Measurements from ENCODE around the gene ALDOC.
A peak's percentile ranks its signal among the peaks of the same experiment; 100 is the strongest.
"Not testable (repeated sequence)": the region's sequence is repeated elsewhere in the genome, so short reads cannot be mapped to it uniquely, and the experiment has no call there.

Gene ALDOC

GRCh38 chr17:28580959-28581358 is 4.3 kb upstream of the ALDOC start:
- DNase-seq = no peak

DNA sequence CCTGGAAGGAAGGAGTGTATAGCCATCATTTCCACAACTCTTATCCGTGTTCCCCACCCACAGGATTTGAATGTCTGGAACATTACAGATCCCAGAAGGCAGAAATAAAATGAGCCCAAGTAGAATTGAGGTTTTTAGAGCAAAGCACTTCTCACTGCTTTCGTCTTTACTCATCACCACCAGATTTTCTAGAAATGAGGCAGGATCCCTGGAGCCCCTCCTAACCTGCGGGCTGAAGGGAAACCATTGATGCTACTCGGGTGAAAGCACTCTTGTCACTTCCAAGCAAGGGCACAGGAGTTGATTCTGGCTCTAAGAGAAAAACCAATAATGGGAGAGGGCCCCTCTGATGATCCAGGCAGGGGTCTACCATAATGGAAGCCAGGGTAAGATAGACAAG is 2.8 kb upstream of the ALDOC start:
- DNase-seq = no peak

DNA sequence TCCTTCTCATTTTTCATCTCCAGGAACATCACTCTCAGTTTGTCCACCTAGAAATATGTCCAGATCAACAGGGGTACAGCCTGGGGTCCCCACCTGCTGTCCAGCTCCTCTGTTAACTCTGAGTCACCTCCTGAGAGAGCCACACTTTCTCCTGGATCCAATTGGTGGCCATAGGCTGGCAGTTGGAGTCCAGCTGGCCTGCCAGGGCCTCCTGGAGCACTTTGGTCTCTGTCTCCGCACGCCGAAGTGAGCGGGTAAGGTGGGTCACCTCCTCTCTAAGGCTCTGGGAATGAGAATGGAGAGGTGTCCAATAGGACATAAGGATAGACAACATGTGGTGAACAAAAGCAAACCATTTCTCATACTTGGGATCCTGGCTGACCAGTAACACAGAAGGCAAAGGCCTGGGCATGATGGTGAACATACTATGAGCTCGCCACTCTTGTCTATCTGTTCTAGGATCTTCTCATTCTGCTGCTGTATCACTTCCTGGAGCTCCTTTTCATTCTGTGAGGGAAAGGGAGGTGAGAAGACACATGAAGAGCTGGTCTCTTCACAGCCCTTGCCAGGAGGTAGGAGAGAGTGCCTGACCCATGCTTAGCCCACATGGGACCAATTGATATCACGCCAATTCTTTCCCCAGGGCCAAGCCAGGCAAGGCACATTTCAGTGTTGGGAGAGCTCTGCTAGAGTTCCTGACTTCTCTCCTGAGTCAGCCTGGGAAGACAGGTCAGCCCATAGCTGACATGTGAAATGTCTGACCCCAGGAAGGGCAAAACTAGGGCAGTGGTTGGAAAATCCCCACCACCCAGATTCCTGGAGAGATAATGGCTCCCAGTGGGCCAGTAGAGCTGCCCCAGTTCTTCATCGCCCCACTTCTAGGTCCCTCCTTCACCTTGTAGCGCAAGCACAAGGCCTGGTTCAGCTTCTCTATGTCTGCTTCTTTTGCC is 1.8 kb upstream of the ALDOC start:
- no peak for DNase-seq

GRCh38 chr17:28577466-28577824 is 750 bp upstream of the ALDOC start:
- no peak for DNase-seq

DNA sequence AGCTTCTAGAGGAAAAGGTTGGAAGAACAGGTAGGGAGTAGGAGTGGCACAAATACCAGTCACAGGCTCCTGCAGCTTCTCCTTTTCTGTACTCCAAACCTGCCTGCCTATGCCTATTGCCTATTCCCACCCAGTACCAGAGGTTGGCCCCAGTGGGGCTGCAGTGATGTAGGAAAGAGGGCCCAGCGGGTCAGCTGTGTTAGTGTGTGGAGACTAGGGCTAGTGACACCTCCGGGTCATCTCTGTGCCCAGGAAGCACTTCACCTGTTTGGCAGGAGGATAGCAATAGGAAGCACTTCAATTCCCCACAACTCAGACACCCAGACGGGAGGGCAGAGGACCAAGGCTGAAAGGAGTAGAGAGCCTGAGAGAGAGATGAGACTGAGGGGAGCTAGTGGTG is 679 bp downstream of the ALDOC start:
- DNase-seq = not testable (repeated sequence)

- no peak for DNase-seq
Measured at GRCh38 chr17:28575126-28575795, 1.4 kb downstream of the ALDOC start.

GRCh38 chr17:28574526-28574925 is 2.2 kb downstream of the ALDOC start:
- DNase-seq = no peak

DNA sequence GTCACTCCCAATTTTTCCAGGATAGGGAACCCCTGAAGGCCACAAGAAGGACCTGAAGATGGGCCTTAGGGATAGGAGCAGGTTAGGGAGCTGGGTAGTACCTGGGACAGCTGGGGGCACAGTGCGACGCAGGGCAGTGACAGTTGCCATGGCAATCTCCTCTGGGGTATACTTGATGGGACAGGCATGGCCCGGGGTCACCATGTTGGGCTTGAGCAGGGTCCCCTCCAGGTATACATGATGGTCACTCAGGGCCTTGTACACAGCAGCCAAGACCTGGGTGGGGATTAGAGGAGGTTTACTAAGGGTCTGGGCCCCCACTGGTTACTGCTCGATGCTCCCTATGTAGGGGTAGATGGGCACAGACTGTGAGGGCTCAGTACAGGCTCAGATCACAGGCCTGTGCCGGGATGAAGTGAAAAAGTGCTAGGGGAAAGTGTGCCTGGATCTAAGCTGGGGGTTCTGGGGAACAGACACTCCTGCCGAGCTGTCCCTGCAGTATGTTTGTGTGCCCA is 2.7 kb downstream of the ALDOC start:
- DNase-seq = no peak

GRCh38 chr17:28573521-28573920 is 3.2 kb downstream of the ALDOC start:
- no peak for DNase-seq

- DNase-seq = no peak
Measured at GRCh38 chr17:28573040-28573380, 3.7 kb downstream of the ALDOC start.

DNA sequence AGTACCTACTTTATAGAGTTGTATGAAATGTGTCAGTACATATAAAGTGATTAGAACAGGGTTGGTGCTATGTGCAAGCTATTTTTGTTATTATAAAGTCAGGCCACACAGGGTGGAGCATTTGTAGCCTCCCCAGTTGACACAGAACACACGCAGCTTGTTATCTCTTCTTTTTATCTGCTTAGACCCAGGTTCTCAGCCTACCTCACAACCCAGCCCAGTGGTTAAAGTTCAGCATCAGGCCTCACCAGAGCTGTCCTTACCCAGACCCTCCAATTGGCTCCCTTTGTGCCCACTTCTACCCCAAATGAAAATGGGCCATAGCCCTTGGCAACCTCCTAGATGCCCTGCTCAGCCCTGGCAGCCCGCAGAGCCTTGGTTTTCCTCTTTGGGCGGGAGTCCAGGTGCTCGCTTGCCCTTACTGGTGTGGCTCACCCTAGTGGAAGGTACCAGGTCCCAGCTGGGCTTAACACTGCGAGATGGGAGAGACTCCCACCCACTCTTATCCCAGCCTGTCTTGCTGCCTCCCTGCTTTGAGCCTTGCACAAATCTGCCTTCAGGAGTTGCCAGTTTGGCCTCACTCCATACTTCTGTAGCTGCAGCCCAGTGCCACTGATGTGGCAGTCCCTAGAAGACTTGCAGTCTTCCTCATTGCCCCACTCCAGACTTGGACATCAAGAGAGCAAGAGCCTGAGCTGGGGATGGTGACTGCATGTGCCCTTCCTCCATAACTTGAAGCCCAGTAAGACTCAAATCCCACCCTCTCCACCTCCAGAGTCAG is 4.2 kb downstream of the ALDOC start:
- DNase-seq = no peak

DNA sequence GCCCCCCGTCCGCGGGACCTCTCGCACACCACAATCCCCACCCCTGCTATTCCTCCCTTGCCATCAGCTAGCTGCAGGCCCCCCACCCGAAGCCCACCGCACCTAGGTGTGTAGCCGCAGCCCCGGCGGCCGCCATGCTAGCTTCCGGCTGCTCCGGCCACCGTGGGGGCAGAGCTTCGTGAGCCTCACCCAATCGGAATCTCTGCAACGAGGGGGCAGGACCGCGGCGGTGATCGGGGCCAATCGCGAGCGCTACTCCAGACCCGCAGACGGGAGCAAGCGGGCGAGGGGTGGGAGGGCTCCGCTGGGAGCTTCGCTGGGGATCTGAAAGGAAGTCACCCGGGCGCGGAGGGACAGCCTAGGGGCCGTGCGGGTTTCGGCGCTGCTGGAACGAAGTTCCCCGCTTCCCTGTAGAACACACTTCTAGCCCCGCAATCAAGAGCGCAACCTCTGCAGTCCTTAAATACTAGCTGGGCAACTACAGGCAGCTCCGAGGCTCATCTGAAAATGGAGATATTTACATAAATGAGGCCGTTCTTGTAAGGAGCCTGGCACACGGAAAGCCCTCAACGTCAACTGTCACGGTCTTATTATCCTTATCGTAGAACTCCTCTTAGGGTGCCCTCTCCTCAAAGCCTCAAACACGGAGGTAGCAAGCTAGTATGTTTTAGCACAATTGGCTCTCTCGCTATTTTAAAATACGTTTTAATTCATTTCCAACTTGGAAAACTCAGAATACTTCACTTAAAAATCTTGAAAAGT is 5.2 kb downstream of the ALDOC start, which contains the start of gene PIGS:
PIGS (minus strand) TSS at position 164 of the 762 bp plus-strand sequence; CDS start at position 136, 28 bp downstream.
- peak; percentile 93 to 94 for DNase-seq

GRCh38 chr17:28570716-28571360 is 5.9 kb downstream of the ALDOC start:
- peak; percentile 21 to 25 for DNase-seq

DNA sequence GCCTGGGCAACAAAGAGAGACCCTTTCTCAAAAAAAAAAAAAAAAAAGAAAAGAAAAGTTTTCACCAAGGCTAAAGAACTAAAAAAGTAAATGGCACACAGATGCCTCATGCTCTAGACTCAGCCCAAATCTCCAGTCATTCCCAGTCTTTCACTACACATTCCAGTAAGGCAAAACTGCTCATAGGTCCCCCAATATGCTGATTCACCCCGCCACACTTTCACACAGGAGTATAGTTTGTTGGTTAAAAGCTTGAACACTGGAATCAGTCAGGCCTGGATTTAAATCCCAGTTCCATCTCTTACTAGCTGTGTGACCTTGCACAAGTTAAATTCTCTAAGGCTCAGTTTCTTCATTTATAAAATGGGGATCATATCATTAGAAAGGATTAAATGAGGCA is 7.2 kb downstream of the ALDOC start:
- DNase-seq = no peak

- peak; percentile 71 to 81 for DNase-seq
Measured at GRCh38 chr17:28567604-28568003, 9.1 kb downstream of the ALDOC start.

DNA sequence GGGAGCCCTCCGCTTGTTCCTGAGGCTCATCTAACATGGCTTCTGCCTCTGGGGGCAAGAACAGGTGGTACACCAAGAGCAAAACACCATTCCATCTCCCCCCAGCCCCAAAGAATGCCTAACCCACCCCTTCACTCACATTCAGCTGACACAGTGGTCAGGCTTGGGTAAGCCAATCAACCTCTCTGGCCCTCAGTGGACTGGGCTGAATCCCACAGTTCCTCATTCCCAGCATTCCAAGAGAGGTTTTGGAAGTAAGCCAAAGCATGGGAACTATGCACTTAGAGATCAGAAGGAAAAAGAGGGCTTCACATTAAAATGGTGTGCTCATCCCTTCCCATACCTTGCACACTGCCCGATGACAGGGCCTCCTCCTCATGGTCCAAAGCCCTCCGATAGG is 13.2 kb downstream of the ALDOC start:
- DNase-seq = no peak

DNA sequence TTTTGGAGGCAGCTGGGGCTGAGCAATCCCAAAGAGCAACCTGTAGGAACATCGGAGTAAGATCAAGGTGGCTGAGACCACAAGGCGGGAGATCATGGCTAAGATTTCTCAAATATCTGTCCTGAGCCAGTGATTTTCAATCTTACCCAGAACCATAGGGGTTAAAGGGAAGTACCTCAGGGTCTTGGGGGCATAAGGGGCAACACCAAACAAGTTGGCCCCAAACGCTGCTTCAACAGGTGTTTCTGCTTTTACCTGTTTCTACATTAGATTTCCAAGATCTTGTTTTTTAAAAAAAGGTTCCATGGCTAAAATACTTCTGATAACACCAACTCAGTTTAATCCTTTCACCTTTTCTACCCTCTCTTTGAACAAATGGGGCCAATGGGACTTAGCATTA is 21.7 kb downstream of the ALDOC start:
- no peak for DNase-seq

- peak; percentile 4 to 16 for DNase-seq
Measured at GRCh38 chr17:28554565-28554964, 22.1 kb downstream of the ALDOC start.

DNA sequence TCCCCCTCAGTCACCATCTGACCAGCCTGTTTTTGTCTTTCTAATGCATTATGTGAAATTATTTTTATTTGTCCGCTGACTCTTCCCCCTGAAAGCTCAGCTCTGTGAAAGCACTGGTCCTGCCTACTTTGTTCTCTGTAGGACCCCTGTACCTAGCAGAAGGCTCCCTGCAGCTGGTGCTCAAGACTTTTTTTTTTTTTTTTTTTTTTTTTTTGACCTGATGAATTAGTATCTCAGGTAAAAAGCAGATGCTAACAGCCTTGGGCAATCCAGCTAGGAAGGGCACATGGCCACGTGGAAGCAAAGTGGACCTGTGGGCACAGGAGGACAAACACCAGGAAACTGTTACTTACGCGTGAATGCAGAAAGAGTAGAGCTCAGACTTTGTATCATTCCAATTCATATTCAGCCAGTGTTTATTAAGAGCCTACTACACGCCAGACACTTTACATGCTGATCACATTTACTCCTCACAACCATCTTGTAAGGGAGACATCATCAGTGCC is 23.6 kb downstream of the ALDOC start:
- no peak for DNase-seq

- peak; percentile 54 to 56 for DNase-seq
Measured at GRCh38 chr17:28552176-28552999, 24.3 kb downstream of the ALDOC start, which contains the start of gene UNC119. TSS of gene UNC119 (minus strand) at chr17:28552624. CDS start at chr17:28552557, 67 bp downstream.

All from Kasumi-1 (cell line).